Uterus (tissue), 2 donors: ENCODE measurements around the gene ARID2.

Source experiments
- CTCF ChIP-seq, 4 experiments: fragments of 200-600 bp in 2 of 4; fragments of 450-650 bp in 2 of 4; sonication (generic) in 2 of 4; IDR thresholded peaks; one replicate each; pipeline ENCODE4 v1.5.1; 2016 to 2019; ENCODE audit warnings: antibody characterized with exemption in 4 of 4, mild to moderate bottlenecking in 2 of 4, moderate library complexity in 1 of 4
- POLR2A ChIP-seq, 2 donors: fragments of 450-650 bp; IDR thresholded peaks; one replicate each; pipeline ENCODE4 v1.6.1; 2016; ENCODE audit warnings: antibody characterized with exemption in 2 of 2, mild to moderate bottlenecking in 1 of 2, moderate library complexity in 1 of 2

GRCh38 chr12:45850302-45850701 is 120.8 kb downstream of the ARID2 start:
- TF ChIP-seq CTCF (IDR thresholded peaks at IDR 0.05) = no peak
- TF ChIP-seq POLR2A (IDR thresholded peaks at IDR 0.05) = no peak
